Testis (tissue), 3 donors: ENCODE measurements around the gene TRAP1. TPM values are rescaled to one million over a fixed set of nuclear protein-coding genes. Genes with fewer than 3 reads are reported as not detected.
"Not testable (repeated sequence)": the region's sequence is repeated elsewhere in the genome, so short reads cannot be mapped to it uniquely, and the experiment has no call there.

Experiments used
- DNase-seq: peaks from one replicate; pipeline ENCODE4 v3.0.0-alpha.2; 2019
- H3K27ac ChIP-seq, 2 donors: fragments of 200-600 bp; sonication (generic); one replicate each; pipeline ENCODE4 v1.5.1; 2019
- H3K27me3 ChIP-seq: fragments of 200-600 bp; sonication (generic); one replicate; pipeline ENCODE4 v1.5.1; 2019
- H3K36me3 ChIP-seq: fragments of 200-600 bp; sonication (generic); one replicate; pipeline ENCODE4 v1.5.1; 2017; ENCODE audit warnings: low read depth; ENCODE audit errors: missing control alignments
- H3K4me1 ChIP-seq: fragments of 200-600 bp; sonication (generic); one replicate; pipeline ENCODE4 v1.5.1; 2019
- H3K4me3 ChIP-seq, 2 donors: fragments of 200-600 bp; sonication (generic); one replicate each; pipeline ENCODE4 v1.5.1; 2017 to 2019
- H3K9me3 ChIP-seq: fragments of 200-600 bp; sonication (generic); one replicate; pipeline ENCODE4 v1.5.1; 2017
- POLR2A ChIP-seq: fragments of 450-650 bp; IDR thresholded peaks from one replicate; pipeline ENCODE4 v1.6.1; 2017; ENCODE audit warnings: antibody characterized with exemption, mild to moderate bottlenecking, moderate library complexity
- WGBS, 2 donors: methylation state at CpG; one replicate each; pipeline ENCODE4 v1.1.5; 2018; 5-methylcytosine and 5-hydroxymethylcytosine counted together
- intact Hi-C: fragments of 100-400 bp; cut with DNase I; formaldehyde crosslinking; loops from one replicate; pipeline ENCODE4 v1.15.1; 2023; ENCODE audit warnings: low total_unique reads
- polyA plus RNA-seq: library from polyadenylated mRNA; stranded (reverse); fragments of 350-450 nt; fragmentation: Illumina TruSeq; extraction: RNeasy Lipid Tissue Mini Kit (QIAGEN cat#74804); gene quantifications from one replicate; pipeline ENCODE4 v1.2.3, GENCODE V29; 2014; ENCODE audit warnings: low read depth, low replicate concordance; ENCODE audit not compliant: insufficient read depth
- total RNA-seq, 2 donors: library from RNA; depleted of rRNA; stranded (reverse); fragments of >200 nt; gene quantifications; one replicate each; pipeline ENCODE4 v1.2.3, GENCODE V29; 2016
- TF ChIP-seq, protein P1 (sequence below), 3 experiments: fragments of 450-650 bp in 2 of 3; fragments of 200-600 bp in 1 of 3; sonication (generic) in 1 of 3; IDR thresholded peaks; one replicate each; pipeline ENCODE4 v1.5.1; 2016 to 2019; ENCODE audit warnings: antibody characterized with exemption in 3 of 3, mild to moderate bottlenecking in 2 of 3, moderate library complexity in 1 of 3

Gene TRAP1
- total and polyA plus RNA-seq, 3 donors from 2014 or later, result 80.0 to 140 (median 131) TPM

DNA sequence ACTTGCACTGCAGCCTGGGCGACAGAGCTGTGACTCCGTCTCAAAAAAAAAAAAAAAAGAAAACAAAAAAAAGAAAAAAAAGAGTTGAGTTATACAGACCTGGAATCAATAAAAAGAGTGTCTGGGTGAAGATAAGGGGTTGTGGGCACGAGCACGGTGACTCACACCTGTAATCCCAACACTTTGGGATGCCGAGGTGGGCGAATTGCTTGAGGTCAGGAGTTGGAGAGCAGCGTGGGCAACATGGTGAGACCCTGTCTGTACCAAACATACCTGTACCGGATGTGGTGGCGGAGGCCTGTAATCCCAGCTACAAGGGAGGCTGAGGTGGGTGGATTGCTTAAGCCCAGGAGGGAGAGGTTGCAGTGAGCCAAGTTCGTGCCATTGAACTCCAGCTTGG is 1.3 kb upstream of the TRAP1 start:
- intact Hi-C loops, result no loop called here
- DNase-seq, result no peak
- H3K36me3 ChIP-seq, result no peaks in the 10 kb centered on the region
- 70 to 71% methylated on average over 10 of the region's 10 CpGs for WGBS, 2 donors
- no peak overlapping the region for H3K4me3 ChIP-seq
- TF ChIP-seq, protein P1, sequence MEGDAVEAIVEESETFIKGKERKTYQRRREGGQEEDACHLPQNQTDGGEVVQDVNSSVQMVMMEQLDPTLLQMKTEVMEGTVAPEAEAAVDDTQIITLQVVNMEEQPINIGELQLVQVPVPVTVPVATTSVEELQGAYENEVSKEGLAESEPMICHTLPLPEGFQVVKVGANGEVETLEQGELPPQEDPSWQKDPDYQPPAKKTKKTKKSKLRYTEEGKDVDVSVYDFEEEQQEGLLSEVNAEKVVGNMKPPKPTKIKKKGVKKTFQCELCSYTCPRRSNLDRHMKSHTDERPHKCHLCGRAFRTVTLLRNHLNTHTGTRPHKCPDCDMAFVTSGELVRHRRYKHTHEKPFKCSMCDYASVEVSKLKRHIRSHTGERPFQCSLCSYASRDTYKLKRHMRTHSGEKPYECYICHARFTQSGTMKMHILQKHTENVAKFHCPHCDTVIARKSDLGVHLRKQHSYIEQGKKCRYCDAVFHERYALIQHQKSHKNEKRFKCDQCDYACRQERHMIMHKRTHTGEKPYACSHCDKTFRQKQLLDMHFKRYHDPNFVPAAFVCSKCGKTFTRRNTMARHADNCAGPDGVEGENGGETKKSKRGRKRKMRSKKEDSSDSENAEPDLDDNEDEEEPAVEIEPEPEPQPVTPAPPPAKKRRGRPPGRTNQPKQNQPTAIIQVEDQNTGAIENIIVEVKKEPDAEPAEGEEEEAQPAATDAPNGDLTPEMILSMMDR (IDR thresholded peaks at IDR 0.05), result no peak
- TF ChIP-seq POLR2A, result no peak
- H3K27ac ChIP-seq, result no peak overlapping the region
- H3K9me3 ChIP-seq, result no peaks in the 10 kb centered on the region
- peaks cover 14% of the 10 kb centered on the region for H3K4me1 ChIP-seq
- no peaks in the 10 kb centered on the region for H3K27me3 ChIP-seq

DNA sequence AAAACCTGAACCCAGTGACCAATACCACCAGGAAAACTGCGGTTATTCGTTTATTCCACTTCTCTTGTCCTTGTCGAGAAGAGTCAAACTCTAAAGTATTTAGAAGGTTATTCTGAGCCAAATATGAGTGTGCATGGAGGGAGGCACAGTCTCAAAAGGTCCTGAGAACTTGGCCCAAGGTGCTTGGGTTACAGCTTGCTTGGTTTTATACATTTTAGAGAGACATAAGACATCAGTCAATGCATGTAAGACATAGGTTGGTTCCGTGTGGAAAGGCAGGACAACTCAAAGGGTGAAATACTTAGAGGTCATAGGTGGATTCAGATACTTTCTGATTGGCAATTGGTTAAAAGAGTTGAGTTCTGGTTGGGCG is 681 bp upstream of the TRAP1 start:
- peak overlapping the region; percentile 91 to 94 for H3K4me3 ChIP-seq
- intact Hi-C loops, result no loop called here
- no peak for DNase-seq
- no peaks in the 10 kb centered on the region for H3K27me3 ChIP-seq
- no peaks in the 10 kb centered on the region for H3K36me3 ChIP-seq
- H3K9me3 ChIP-seq, result no peaks in the 10 kb centered on the region
- WGBS, 2 donors, result 15 to 20% methylated on average over 5 of the region's 5 CpGs
- TF ChIP-seq, protein P1 (IDR thresholded peaks at IDR 0.05), result no peak
- no peak for TF ChIP-seq POLR2A
- H3K27ac ChIP-seq, result peak overlapping the region; percentile 70 to 78
- peaks cover 14% of the 10 kb centered on the region for H3K4me1 ChIP-seq

DNA sequence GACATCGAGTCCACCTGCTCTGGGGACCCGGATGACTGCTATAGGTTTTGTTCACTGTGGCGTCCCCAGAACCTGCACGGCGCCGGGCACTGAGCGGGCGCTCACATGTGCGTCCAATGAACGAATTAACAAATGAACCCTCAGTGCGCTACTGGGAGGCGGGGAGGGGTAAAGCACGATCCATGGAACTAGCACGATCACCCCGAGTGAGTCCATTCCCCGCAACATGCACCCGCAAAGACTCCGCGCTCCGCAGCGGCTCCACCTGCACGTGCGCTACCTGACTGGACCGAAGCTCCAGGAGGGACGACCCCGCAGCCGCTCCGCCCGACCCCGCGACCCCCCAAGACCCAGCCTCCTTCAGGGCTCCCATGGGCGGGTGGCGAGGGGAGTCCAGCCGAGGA is 491 bp downstream of the TRAP1 start:
- Histone ChIP-seq H3K4me3 (peak overlapping the region; percentile 91 to 94), H3K4me1 (peaks cover 14% of the 10 kb centered on the region), H3K9me3 (no peaks in the 10 kb centered on the region), H3K36me3 (no peaks in the 10 kb centered on the region), H3K27ac (peak overlapping the region; percentile 63 to 70), H3K27me3 (no peaks in the 10 kb centered on the region)
- no peak for TF ChIP-seq POLR2A
- intact Hi-C loops, result no loop called here
- WGBS, 2 donors, result 0% methylated on average over 16 to 34 of the region's 34 CpGs
- peak; percentile 38 for DNase-seq

DNA sequence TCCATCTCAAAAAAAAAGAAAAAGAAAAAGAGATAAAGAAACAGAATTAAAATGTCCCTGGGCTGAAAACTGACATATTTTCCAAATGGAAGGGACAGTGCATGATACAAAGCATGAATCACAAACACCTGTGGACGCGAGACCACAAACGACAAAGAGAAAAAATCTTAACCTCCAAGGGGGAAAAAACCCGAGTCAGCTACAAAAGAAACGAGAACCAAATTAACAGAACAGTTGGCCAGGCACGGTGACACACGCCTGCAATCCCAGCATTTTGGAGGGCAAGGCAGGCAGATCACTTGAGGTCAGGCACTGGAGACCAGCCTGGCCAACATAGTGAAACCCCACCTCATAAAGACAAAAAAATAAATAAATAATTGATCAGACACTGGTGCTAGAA is 1.9 kb downstream of the TRAP1 start:
- Histone ChIP-seq H3K36me3 (no peaks in the 10 kb centered on the region), H3K27me3 (no peaks in the 10 kb centered on the region), H3K27ac (no peak overlapping the region), H3K4me3 (no peak overlapping the region), H3K4me1 (peaks cover 14% of the 10 kb centered on the region), H3K9me3 (no peaks in the 10 kb centered on the region)
- no peak for DNase-seq
- intact Hi-C loops, result no loop called here
- WGBS, 2 donors, result 74 to 87% methylated on average over 7 of the region's 7 CpGs
- TF ChIP-seq, protein P1 (IDR thresholded peaks at IDR 0.05), result no peak
- no peak for TF ChIP-seq POLR2A

DNA sequence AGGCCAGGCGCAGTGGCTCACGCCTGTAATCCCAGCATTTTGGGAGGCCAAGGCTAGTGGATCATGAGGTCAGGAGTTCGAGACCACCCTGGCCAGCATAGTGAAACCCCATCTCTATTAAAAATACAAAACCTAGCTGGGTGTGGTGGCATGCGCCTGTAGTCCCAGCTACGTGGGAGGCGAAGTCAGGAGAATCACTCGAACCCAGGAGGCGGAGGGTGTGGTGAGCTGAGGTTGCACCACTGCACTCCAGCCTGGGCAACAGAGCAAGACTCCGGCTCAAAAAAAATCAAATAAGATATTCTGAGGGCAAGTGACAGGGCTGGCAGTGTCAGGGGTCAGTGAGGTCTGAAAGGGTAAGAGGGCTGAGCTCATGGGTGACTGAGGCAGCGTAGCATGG is 2.9 kb downstream of the TRAP1 start:
- H3K4me1 ChIP-seq, result peaks cover 14% of the 10 kb centered on the region
- H3K36me3 ChIP-seq, H3K27ac ChIP-seq, DNase-seq, intact Hi-C loops, H3K4me3 ChIP-seq, H3K27me3 ChIP-seq, H3K9me3 ChIP-seq: not testable (repeated sequence)
- WGBS, 2 donors, result 91 to 92% methylated on average over 10 of the region's 10 CpGs

DNA sequence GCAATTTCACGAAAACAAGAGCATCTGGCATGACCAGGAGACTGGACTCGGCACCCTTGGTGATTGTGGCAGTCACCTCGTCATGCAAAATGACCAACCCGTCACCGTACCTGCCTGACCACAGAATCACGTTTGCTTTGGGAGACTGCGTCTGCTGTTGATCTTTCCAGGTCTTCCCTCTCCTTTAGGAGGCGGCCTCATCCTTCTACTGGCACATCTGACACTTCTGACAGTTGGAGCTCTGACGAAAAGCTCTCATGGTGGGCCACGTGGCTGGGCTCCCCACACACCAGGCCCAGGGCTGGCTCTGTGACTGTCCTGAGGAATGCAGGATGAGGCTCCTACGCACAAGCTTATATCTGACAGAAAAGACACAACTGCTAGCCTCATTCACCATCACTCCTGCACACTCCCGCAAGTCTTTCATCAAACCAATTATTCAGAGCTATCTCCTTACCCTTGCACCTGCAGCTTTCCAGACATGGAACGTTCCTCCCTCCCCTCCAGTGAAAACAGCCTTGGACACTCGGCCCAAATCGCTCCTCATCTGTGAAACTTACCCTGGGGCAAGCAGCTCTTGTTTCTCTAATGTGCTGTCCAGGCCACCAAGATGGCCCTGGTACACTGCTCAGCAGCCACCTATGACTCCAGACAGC is 3.6 kb downstream of the TRAP1 start:
- H3K27ac ChIP-seq, result no peak overlapping the region
- peaks cover 14% of the 10 kb centered on the region for H3K4me1 ChIP-seq
- intact Hi-C loops, result no loop called here
- 84% methylated on average over 12 to 15 of the region's 15 CpGs for WGBS, 2 donors
- no peak for TF ChIP-seq POLR2A
- TF ChIP-seq, protein P1 (IDR thresholded peaks at IDR 0.05), result no peak
- no peaks in the 10 kb centered on the region for H3K9me3 ChIP-seq
- no peaks in the 10 kb centered on the region for H3K36me3 ChIP-seq
- DNase-seq, result no peak
- no peaks in the 10 kb centered on the region for H3K27me3 ChIP-seq
- H3K4me3 ChIP-seq, result no peak overlapping the region
